Natural killer cell treated with Interleukin-12 subunit alpha and Interleukin-12 subunit beta and Interleukin-15 and Interleukin-18, amount 100 ng/mL, for 72 hours (primary cell): ENCODE data around the gene SLC1A5. TPM values are rescaled to one million over a fixed set of nuclear protein-coding genes. Genes with fewer than 3 reads are reported as not detected.
"Not testable (repeated sequence)": the region's sequence is repeated elsewhere in the genome, so short reads cannot be mapped to it uniquely, and the experiment has no call there.

Source experiments
- ATAC-seq, 2 donors: fragments of 150-1000 bp; cut with Tn5 transposase in 1 of 2; sonication (Bioruptor Pico), chemical (Tn5 transposase) in 1 of 2; 2 replicates each; pipeline ENCODE4 v1.10.0; 2021
- DNase-seq: peaks from one replicate; pipeline ENCODE4 v3.0.0; 2022; ENCODE audit warnings: low spot score
- H3K27ac Mint-ChIP-seq, 2 donors: 1 replicate in 1 of 2; 2 replicates in 1 of 2; pipeline ENCODE4 v1.8.0; 2022; ENCODE audit warnings: mixed read lengths in 2 of 2, mild to moderate bottlenecking in 1 of 2, moderate library complexity in 1 of 2
- H3K27me3 Mint-ChIP-seq, 2 donors: 1 replicate in 1 of 2; 2 replicates in 1 of 2; pipeline ENCODE4 v1.8.0; 2022; ENCODE audit warnings: mixed read lengths in 2 of 2
- H3K36me3 Mint-ChIP-seq: one replicate; pipeline ENCODE4 v1.8.0; 2022; ENCODE audit warnings: mixed read lengths
- H3K4me1 Mint-ChIP-seq, 2 donors: 1 replicate in 1 of 2; 2 replicates in 1 of 2; pipeline ENCODE4 v1.8.0; 2022; ENCODE audit warnings: low read depth in 2 of 2, mixed read lengths in 2 of 2, mild to moderate bottlenecking in 1 of 2
- H3K4me3 Mint-ChIP-seq: one replicate; pipeline ENCODE4 v1.8.0; 2022; ENCODE audit warnings: mixed read lengths
- H3K9me3 Mint-ChIP-seq: 2 replicates; pipeline ENCODE4 v1.8.0; 2022; ENCODE audit warnings: mixed read lengths
- total RNA-seq, 2 donors: library from RNA; stranded (reverse); gene quantifications; one replicate each; pipeline ENCODE4 v1.2.3, GENCODE V29; 2022

SLC1A5 gene
- 100 to 1,000 TPM; 215 to 269 TPM for total RNA-seq

DNA sequence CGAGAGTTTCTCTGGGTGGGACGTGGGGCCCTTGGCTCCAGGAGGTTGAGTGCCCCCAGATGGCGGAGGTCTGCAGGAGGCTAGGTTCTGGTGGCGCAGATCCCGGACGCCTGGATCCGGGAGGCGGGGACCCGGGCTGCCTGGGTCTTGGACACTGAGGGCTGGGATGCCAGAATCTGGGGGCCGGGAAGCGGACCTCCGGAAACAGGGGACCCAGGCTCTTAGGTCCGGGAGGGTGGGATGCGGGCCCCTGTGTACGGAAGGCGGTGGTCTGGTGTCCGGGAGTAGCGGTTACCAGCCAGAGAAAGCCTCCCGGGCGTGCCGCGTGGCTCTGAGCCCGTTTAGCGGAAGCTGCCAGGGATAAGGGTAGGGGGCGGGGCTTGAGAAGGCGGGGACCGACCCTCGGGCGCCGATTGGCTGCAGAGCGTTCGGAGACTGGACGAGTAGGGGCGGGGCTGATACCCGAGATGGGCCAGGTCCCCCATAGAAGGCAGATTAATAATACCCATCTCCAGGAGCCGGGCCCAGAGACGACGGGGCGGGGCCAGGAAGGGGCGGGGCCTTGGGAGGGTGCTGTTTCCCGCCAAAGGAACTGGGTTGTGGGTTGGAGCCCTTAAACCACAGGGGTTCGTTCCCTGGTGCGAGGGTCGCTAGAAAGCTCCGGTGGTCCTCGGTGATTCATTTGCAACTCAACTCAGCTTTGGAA, at the start of gene SLC1A5:
Gene SLC1A5 (minus strand): TSS at position 333 of the 706 bp plus-strand sequence. CDS start 629 bp downstream, outside the sequence.
- peaks cover 18% of the 10 kb centered on the region for H3K36me3 Mint-ChIP-seq
- no peaks in the 10 kb centered on the region for H3K9me3 Mint-ChIP-seq
- no peaks in the 10 kb centered on the region for H3K27me3 Mint-ChIP-seq
- peak; percentile 99 for DNase-seq
- peak within 1 kb of the TSS; percentile 99 for H3K27ac Mint-ChIP-seq
- peak within 1 kb of the TSS; percentile 98 for H3K4me3 Mint-ChIP-seq
- peak; percentile 89 to 93 for ATAC-seq
- H3K4me1 Mint-ChIP-seq: peaks cover 39 to 44% of the 10 kb centered on the region in 2 donors

GRCh38 chr19:46838160-46838559, 49.8 kb upstream of the SLC1A5 start:
- no peaks in the 10 kb centered on the region for H3K9me3 Mint-ChIP-seq
- H3K36me3 Mint-ChIP-seq: no peaks in the 10 kb centered on the region
- no peak overlapping the region for H3K27ac Mint-ChIP-seq
- no peak for ATAC-seq
- H3K4me1 Mint-ChIP-seq: peaks cover 0 to 3% of the 10 kb centered on the region in 2 donors
- no peaks in the 10 kb centered on the region for H3K27me3 Mint-ChIP-seq
- no peak overlapping the region for H3K4me3 Mint-ChIP-seq
- DNase-seq: no peak

GRCh38 chr19:46834984-46835383, 46.6 kb upstream of the SLC1A5 start:
- ATAC-seq: no peak
- no peak for DNase-seq

DNA sequence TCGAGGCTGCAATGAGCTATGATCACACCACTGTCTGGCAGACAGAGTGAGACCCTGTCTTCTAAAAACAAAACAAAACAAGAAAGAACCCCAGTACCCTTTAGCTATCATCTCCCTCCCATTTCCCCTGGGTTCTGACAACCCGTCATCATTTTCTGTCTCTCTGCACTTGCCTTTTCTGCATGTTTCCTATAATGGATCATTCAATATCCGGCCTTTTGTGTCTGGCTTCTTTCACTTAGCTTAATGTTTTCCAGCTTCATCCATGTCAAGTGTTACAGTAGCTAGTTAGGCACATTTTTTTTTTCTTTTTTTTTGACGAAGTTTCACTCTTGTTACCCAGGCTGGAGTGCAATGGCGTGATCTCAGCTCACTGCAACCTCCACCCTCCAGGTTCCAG, 45.7 kb upstream of the SLC1A5 start:
- DNase-seq: no peak
- ATAC-seq: no peak
- Mint-ChIP-seq H3K4me3 (no peak overlapping the region), H3K4me1 (no peaks in the 10 kb centered on the region), H3K36me3 (no peaks in the 10 kb centered on the region), H3K9me3 (no peaks in the 10 kb centered on the region), H3K27ac (no peak overlapping the region), H3K27me3 (no peaks in the 10 kb centered on the region)

More at GRCh38 chr19:46834984-46835383, 46.6 kb upstream of the SLC1A5 start:
- Mint-ChIP-seq H3K36me3 (no peaks in the 10 kb centered on the region), H3K9me3 (no peaks in the 10 kb centered on the region), H3K4me1 (no peaks in the 10 kb centered on the region), H3K27me3 (no peaks in the 10 kb centered on the region), H3K27ac (no peak overlapping the region), H3K4me3 (no peak overlapping the region)

- H3K4me1 Mint-ChIP-seq: peaks cover 0 to 2% of the 10 kb centered on the region in 2 donors
- no peaks in the 10 kb centered on the region for H3K27me3 Mint-ChIP-seq
- H3K4me3 Mint-ChIP-seq: no peak overlapping the region
- H3K27ac Mint-ChIP-seq: no peak overlapping the region
- no peaks in the 10 kb centered on the region for H3K9me3 Mint-ChIP-seq
- no peaks in the 10 kb centered on the region for H3K36me3 Mint-ChIP-seq
- no peak for ATAC-seq
- no peak for DNase-seq
Measured at GRCh38 chr19:46830864-46831263, 42.5 kb upstream of the SLC1A5 start.

- H3K27ac Mint-ChIP-seq: no peak overlapping the region
- DNase-seq (no peak), ATAC-seq (no peak)
Measured at GRCh38 chr19:46828484-46828883, 40.1 kb upstream of the SLC1A5 start.

GRCh38 chr19:46825731-46826055, 37.3 kb upstream of the SLC1A5 start:
- Mint-ChIP-seq H3K4me1 (peaks cover 13 to 21% of the 10 kb centered on the region in 2 donors), H3K36me3 (no peaks in the 10 kb centered on the region), H3K27ac (peak overlapping the region in 1 of 2 donors; percentile 56), H3K9me3 (no peaks in the 10 kb centered on the region), H3K4me3 (peak overlapping the region; percentile 61), H3K27me3 (no peaks in the 10 kb centered on the region)
- ATAC-seq: no peak
- no peak for DNase-seq

More at GRCh38 chr19:46828484-46828883, 40.1 kb upstream of the SLC1A5 start:
- Mint-ChIP-seq H3K27me3 (no peaks in the 10 kb centered on the region), H3K9me3 (no peaks in the 10 kb centered on the region), H3K4me1 (peaks cover 13% of the 10 kb centered on the region in 2 donors), H3K4me3 (no peak overlapping the region), H3K36me3 (no peaks in the 10 kb centered on the region)

GRCh38 chr19:46824890-46825730, 36.7 kb upstream of the SLC1A5 start:
- Mint-ChIP-seq H3K27ac (peak overlapping the region; percentile 56 to 68), H3K4me3 (peak overlapping the region; percentile 61)
- no peak for DNase-seq

GRCh38 chr19:46823049-46823448, 34.7 kb upstream of the SLC1A5 start:
- ATAC-seq (no peak), DNase-seq (no peak)
- H3K27ac Mint-ChIP-seq: no peak overlapping the region
- no peaks in the 10 kb centered on the region for H3K27me3 Mint-ChIP-seq
- H3K9me3 Mint-ChIP-seq: no peaks in the 10 kb centered on the region
- no peak overlapping the region for H3K4me3 Mint-ChIP-seq
- peaks cover 13 to 24% of the 10 kb centered on the region in 2 donors for H3K4me1 Mint-ChIP-seq
- no peaks in the 10 kb centered on the region for H3K36me3 Mint-ChIP-seq

More at GRCh38 chr19:46824890-46825730, 36.7 kb upstream of the SLC1A5 start:
- no peaks in the 10 kb centered on the region for H3K36me3 Mint-ChIP-seq
- H3K4me1 Mint-ChIP-seq: peaks cover 13 to 21% of the 10 kb centered on the region in 2 donors
- no peaks in the 10 kb centered on the region for H3K9me3 Mint-ChIP-seq
- ATAC-seq: no peak
- no peaks in the 10 kb centered on the region for H3K27me3 Mint-ChIP-seq

DNA sequence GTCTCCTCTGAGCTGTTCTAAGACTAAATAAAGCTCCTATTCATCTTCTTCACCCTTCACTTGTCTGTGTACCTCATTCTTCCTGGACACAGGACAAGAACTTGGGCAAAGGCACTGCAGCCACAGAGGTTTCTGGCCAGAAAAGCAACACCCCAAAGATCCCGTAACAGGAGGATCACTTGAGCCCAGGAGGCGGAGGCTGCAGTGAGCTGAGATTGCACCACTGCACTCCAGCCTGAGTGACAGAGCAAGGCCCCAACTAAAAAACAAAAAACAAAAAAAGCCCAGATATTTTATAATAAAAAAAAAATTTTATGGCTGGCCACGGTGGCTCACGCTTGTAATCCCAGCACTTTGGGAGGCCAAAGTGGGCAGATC, 34.0 kb upstream of the SLC1A5 start:
- H3K36me3 Mint-ChIP-seq, DNase-seq, ATAC-seq, H3K9me3 Mint-ChIP-seq, H3K4me3 Mint-ChIP-seq, H3K27me3 Mint-ChIP-seq: not testable (repeated sequence)
- peak overlapping the region; percentile 16 to 87 for H3K27ac Mint-ChIP-seq
- H3K4me1 Mint-ChIP-seq: peaks cover 13 to 24% of the 10 kb centered on the region in 2 donors

DNA sequence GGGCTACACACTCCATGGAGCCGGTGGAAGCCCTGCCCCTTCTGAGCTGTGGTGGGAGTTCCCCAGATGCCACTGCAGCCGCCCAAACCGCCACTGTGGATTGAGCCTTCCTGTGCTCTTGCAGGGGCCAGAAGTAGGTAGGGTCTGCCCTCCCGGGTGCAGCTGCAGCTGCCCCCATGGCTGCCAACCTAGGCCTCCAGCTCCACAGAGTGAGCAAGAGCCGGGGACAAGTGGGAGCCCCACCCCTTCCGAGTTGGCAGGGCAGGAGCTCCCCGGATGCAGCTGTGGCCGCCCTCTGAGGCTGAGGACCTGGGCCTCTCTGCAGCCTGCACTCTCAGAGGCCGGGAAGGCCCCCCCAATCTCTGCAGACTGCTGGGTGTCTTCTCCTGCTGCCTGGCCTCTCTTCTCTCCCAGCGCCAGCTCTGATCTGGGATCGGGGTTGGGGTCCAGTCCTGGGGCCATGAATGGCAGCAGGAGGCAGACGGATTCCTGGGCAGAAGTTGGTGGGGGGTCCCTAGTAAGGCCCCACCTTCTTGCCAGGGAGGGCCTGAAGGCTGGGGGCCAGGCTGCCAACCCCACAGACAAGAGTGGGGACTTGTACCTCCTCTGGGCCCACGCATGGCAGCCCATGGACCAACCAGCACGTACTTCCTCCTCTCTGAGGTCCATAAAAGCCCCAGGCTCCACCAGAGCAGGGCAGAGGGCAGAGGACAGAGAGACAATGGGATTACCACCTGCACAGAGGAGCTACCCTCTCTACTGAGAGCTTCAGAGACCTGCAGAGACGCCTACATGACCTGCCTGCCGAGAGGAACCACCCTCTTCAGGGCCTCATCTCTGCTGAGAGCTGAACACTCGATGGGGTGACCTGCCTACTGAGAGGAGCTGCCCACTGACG, 33.4 kb upstream of the SLC1A5 start:
- Mint-ChIP-seq H3K9me3 (no peaks in the 10 kb centered on the region), H3K4me3 (no peak overlapping the region), H3K4me1 (peaks cover 13 to 24% of the 10 kb centered on the region in 2 donors), H3K36me3 (no peaks in the 10 kb centered on the region), H3K27me3 (no peaks in the 10 kb centered on the region), H3K27ac (peak overlapping the region; percentile 16 to 87)
- DNase-seq (peak; percentile 67), ATAC-seq (peak; percentile 78 to 87)

- no peak for DNase-seq
- Mint-ChIP-seq H3K27me3 (peaks cover 0 to 2% of the 10 kb centered on the region in 2 donors), H3K36me3 (no peaks in the 10 kb centered on the region), H3K4me1 (peaks cover 0 to 11% of the 10 kb centered on the region in 2 donors), H3K27ac (peak overlapping the region in 1 of 2 donors; percentile 45), H3K4me3 (no peak overlapping the region), H3K9me3 (no peaks in the 10 kb centered on the region)
- peak in 1 of 2 donors; percentile 45 for ATAC-seq
Measured at GRCh38 chr19:46818812-46819211, 30.4 kb upstream of the SLC1A5 start.

DNA sequence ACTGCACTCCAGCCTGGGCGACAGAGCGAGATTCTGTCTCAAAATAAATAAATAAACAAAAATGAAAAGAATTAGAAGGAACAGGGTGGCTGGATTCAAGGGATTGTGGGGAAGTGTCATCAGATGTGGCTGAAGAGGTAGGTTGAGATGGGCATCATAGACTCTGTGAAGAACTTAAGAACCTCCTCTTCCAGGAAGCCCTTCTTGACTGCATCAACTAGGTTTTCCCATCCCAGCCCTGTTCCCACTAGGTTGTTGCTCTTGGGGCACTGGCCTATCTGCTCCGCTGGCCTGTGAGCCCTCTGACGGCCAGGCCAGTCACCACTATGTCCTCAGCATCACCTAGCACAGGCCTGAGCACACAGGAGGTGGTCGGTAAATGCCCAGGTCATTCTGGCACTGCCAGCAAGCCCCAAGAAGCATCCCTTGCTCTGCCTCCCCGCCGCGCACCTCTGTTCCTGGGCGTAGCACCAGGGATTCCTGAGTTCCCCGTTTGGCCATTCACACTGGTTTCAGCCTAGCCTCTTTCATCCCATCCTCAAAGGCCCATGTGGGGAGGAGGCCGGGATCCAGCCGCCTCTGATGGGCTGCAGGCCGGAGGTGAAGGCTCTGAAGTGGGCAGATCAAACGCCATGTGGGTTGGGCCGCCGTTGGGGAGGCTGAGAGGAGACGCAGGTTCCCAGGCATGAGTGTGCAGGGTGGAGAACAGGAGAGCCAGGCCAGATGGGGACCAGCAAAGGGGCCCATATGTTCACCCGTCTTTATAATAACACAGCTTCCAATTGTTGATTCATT, 27.6 kb upstream of the SLC1A5 start:
- Mint-ChIP-seq H3K27ac (no peak overlapping the region), H3K4me1 (peaks cover 0 to 6% of the 10 kb centered on the region in 2 donors), H3K9me3 (no peaks in the 10 kb centered on the region), H3K36me3 (no peaks in the 10 kb centered on the region), H3K27me3 (peaks cover 0 to 2% of the 10 kb centered on the region in 2 donors), H3K4me3 (no peak overlapping the region)
- no peak for DNase-seq
- no peak for ATAC-seq
